ENCODE data around the gene OR4M1.
"Not testable (repeated sequence)": the region's sequence is repeated elsewhere in the genome, so short reads cannot be mapped to it uniquely, and the experiment has no call there.

The OR4M1 gene

DNA sequence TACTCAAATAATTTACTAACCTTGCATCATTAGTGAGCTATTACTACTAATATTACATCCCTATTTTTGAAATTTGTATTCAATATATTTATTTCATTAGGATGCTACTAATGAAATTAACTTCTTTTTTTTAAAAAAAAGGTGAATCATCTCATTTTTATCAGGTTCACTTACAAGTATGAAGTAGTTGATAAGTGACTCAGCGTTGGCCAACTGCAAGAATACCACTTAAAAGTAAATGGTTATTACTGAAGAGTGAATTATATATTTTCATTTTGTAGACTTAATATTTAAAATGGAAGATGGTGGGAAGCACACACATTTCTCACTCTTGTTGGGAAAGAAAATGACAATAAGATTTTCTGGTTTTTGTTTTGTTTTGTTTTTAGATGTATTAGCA is 49.9 kb downstream of the OR4M1 start:
- DNase-seq (ENCODE audit: low read depth in 2 of 2): no peak

DNA sequence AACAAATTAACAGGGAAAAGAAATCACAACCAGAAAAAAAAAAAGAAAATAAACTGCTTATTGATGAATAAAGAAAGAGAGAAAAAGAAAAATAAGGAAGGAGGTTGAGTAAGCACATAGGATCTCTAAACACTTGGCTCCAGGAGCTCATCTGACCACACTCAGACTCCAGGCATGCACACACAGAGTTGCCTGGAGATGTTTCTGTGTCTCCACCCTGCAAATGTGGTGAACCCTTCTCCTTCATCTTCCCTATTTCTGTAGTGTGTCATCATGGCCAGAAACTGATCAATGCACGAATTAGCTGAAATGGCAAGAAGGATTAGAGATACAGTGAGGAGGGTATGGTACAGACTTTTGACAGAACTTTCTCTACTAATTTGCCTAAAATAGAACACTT is 50.5 kb downstream of the OR4M1 start:
- no peak for DNase-seq (ENCODE audit: low read depth in 2 of 2)

DNA sequence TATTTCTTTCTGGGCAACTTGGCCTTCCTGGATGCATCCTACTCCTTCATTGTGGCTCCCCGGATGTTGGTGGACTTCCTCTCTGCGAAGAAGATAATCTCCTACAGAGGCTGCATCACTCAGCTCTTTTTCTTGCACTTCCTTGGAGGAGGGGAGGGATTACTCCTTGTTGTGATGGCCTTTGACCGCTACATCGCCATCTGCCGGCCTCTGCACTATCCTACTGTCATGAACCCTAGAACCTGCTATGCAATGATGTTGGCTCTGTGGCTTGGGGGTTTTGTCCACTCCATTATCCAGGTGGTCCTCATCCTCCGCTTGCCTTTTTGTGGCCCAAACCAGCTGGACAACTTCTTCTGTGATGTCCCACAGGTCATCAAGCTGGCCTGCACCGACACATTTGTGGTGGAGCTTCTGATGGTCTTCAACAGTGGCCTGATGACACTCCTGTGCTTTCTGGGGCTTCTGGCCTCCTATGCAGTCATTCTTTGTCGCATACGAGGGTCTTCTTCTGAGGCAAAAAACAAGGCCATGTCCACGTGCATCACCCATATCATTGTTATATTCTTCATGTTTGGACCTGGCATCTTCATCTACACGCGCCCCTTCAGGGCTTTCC is 54.4 kb downstream of the OR4M1 start:
- DNase-seq (ENCODE audit: low read depth in 2 of 2): not testable (repeated sequence)

DNA sequence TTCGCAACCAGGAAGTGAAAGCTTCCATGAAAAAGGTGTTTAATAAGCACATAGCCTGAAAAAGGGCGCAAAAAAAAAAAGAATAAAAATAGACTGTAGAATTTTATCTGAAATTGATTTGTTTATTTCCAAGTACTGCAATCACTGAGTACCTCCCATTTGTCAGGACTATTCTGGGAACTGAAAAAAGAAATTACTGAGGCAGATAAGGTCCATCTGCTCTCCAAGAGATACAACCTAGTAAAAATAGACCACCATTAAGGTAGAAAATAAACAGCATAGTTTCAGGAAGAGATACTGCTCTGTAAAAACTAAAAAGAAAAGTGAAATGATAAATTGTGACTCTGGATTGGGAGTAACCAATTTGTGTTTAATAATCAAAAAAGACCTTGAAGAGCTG is 55.0 kb downstream of the OR4M1 start:
- DNase-seq (ENCODE audit: low read depth in 2 of 2): no peak
